ENCODE results near the gene NPSR1.
A peak's percentile ranks its signal among the peaks of the same experiment; 100 is the strongest.

The NPSR1 gene

DNA sequence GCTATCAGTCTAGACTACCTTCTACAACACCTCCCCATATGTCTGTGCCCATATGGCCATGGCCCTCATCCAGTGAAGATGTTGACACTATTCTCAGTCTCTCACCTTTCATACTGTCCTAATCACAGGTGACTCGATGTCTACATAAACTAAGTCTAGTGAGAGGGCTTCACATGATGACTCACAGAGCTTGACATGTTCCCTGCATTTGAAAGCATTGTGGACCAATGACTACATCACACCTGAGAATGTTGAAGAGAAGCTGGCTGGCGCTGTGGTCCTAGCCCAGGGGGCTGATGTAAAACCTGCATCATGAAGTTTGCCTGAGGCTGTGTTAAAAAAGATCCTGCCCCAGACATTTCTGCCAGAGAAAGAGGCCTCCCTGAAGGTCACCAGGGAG lies 167.2 kb downstream of the NPSR1 start:
- H3K27me3 ChIP-seq (ENCODE audit: insufficient read depth, poor library complexity, severe bottlenecking): no peaks in the 10 kb centered on the region
- H3K4me1 ChIP-seq (ENCODE audit: insufficient read depth, poor library complexity, severe bottlenecking): no peaks in the 10 kb centered on the region
- H3K4me3 ChIP-seq (ENCODE audit: severe bottlenecking): no peak overlapping the region
- no peaks in the 10 kb centered on the region for H3K36me3 ChIP-seq (ENCODE audit: low read depth)
- DNase-seq (ENCODE audit: low spot score) (no peak), ATAC-seq (ENCODE audit: low read depth) (0 out of 3 replicates have a peak, but pooled peaks have one; percentile 14)
- H3K9me3 ChIP-seq (ENCODE audit: severe bottlenecking): no peaks in the 10 kb centered on the region
- no peak overlapping the region for H3K27ac ChIP-seq (ENCODE audit: poor library complexity, severe bottlenecking)
- TF ChIP-seq, protein P1, sequence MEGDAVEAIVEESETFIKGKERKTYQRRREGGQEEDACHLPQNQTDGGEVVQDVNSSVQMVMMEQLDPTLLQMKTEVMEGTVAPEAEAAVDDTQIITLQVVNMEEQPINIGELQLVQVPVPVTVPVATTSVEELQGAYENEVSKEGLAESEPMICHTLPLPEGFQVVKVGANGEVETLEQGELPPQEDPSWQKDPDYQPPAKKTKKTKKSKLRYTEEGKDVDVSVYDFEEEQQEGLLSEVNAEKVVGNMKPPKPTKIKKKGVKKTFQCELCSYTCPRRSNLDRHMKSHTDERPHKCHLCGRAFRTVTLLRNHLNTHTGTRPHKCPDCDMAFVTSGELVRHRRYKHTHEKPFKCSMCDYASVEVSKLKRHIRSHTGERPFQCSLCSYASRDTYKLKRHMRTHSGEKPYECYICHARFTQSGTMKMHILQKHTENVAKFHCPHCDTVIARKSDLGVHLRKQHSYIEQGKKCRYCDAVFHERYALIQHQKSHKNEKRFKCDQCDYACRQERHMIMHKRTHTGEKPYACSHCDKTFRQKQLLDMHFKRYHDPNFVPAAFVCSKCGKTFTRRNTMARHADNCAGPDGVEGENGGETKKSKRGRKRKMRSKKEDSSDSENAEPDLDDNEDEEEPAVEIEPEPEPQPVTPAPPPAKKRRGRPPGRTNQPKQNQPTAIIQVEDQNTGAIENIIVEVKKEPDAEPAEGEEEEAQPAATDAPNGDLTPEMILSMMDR (IDR thresholded peaks at IDR 0.05; ENCODE audit: poor library complexity, severe bottlenecking): no peak

DNA sequence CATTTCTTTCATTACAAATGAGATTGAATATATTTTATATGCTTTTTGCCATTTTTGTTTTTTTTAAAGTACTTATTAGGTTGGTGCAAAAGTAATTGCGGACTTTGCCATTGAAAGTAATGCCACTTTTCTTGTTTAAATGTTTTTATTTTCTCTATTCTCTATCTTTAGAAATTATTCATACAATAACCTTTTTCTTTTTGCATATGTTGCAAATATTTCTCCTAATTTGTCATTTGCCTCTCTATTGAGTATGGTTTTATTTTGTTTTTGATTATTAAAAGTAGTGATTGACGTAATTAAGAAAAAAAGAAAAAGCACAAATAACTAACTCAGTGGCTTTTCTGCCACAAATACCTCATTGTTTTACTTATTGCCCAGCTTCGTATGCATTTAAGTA lies 172.4 kb downstream of the NPSR1 start:
- H3K9me3 ChIP-seq (ENCODE audit: severe bottlenecking): no peaks in the 10 kb centered on the region
- no peak for DNase-seq (ENCODE audit: low spot score)
- H3K4me3 ChIP-seq (ENCODE audit: severe bottlenecking): no peak overlapping the region
- no peaks in the 10 kb centered on the region for H3K36me3 ChIP-seq (ENCODE audit: low read depth)
- no peak for ATAC-seq (ENCODE audit: low read depth)
- no peak overlapping the region for H3K27ac ChIP-seq (ENCODE audit: poor library complexity, severe bottlenecking)
- no peaks in the 10 kb centered on the region for H3K27me3 ChIP-seq (ENCODE audit: insufficient read depth, poor library complexity, severe bottlenecking)
- TF ChIP-seq, protein P1 (IDR thresholded peaks at IDR 0.05; ENCODE audit: poor library complexity, severe bottlenecking): no peak
- H3K4me1 ChIP-seq (ENCODE audit: insufficient read depth, poor library complexity, severe bottlenecking): no peaks in the 10 kb centered on the region

DNA sequence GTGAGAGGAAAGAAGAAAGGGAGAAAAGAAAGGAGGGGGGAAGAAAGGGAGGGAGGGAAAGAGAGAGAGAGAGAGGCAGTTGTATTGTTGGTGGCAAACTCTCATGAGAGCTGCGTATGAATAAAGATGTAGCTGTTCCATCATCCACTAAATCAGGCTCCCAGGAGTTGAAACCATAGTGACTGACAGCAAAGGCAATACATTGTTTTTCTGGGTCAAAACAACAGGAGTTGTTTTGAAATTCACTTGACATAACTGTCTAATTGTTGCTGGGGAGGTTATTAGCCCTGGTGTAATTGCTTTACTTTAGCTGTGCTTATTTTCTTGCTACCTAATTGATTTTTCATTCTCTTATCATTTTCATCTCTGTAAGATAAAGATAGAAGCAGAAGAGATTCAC lies 173.4 kb downstream of the NPSR1 start:
- TF ChIP-seq, protein P1 (IDR thresholded peaks at IDR 0.05; ENCODE audit: poor library complexity, severe bottlenecking): no peak
- H3K27me3 ChIP-seq (ENCODE audit: insufficient read depth, poor library complexity, severe bottlenecking): no peaks in the 10 kb centered on the region
- no peaks in the 10 kb centered on the region for H3K36me3 ChIP-seq (ENCODE audit: low read depth)
- ATAC-seq (ENCODE audit: low read depth): no peak
- no peak for DNase-seq (ENCODE audit: low spot score)
- H3K27ac ChIP-seq (ENCODE audit: poor library complexity, severe bottlenecking): no peak overlapping the region
- no peaks in the 10 kb centered on the region for H3K9me3 ChIP-seq (ENCODE audit: severe bottlenecking)
- H3K4me3 ChIP-seq (ENCODE audit: severe bottlenecking): no peak overlapping the region
- H3K4me1 ChIP-seq (ENCODE audit: insufficient read depth, poor library complexity, severe bottlenecking): no peaks in the 10 kb centered on the region

DNA sequence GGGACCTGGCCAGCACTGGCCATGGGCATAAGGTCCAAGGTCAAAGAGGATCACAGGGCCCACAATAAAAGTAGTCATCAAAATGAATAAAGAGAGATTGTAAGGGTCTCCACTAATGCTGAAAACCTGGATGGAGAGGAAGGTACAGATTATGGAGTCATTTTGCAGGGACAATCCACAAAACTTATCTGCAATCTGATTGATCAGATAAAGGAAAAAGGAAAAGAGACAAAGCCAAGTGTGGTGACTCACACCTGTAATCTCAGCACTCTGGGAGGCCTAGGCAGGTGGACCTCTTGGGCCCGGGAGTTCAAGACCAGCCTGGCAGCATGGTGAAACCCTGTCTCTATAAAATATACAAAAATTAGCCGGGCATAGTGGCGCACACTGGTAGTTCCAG lies 174.0 kb downstream of the NPSR1 start:
- H3K4me1 ChIP-seq (ENCODE audit: insufficient read depth, poor library complexity, severe bottlenecking): no peaks in the 10 kb centered on the region
- DNase-seq (ENCODE audit: low spot score) (no peak), ATAC-seq (ENCODE audit: low read depth) (no peak)
- H3K27ac ChIP-seq (ENCODE audit: poor library complexity, severe bottlenecking): no peak overlapping the region
- no peaks in the 10 kb centered on the region for H3K27me3 ChIP-seq (ENCODE audit: insufficient read depth, poor library complexity, severe bottlenecking)
- TF ChIP-seq, protein P1 (IDR thresholded peaks at IDR 0.05; ENCODE audit: poor library complexity, severe bottlenecking): no peak
- H3K9me3 ChIP-seq (ENCODE audit: severe bottlenecking): no peaks in the 10 kb centered on the region
- H3K4me3 ChIP-seq (ENCODE audit: severe bottlenecking): no peak overlapping the region
- no peaks in the 10 kb centered on the region for H3K36me3 ChIP-seq (ENCODE audit: low read depth)

DNA sequence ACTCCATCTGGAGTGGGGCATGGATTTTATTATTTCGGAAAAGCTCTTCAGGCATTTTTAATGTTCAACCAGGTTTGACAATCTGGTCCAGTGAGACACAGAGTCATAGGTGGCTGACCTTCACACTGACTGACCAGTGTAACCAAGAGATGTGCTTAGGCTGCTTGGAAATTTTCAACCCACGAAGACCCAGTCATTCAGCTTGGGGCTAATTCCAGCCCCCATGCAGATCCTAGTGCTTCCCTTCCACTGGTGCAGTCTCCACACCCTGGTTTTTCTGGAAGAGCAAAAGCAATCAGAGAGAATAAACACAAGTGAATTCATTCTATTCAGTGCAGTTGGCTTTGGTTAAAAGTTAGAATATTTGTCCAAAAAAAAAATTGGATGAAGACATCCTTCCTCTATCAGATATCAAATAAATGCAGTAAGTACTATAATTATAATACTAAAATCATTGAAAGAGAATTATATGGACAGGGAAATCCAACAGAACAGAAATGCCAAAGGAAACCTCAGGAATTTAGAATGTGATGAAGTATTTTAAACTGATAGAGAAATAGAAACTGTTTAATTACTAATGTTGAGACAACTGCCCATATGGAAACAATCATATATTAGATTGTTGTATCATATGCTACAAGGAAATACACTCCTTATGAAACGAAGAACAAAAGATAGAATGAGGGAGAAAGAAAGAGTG lies 178.0 kb downstream of the NPSR1 start:
- Histone ChIP-seq H3K9me3 (ENCODE audit: severe bottlenecking) (peaks cover 3% of the 10 kb centered on the region), H3K4me3 (ENCODE audit: severe bottlenecking) (no peak overlapping the region), H3K36me3 (ENCODE audit: low read depth) (no peaks in the 10 kb centered on the region), H3K27ac (ENCODE audit: poor library complexity, severe bottlenecking) (no peak overlapping the region), H3K27me3 (ENCODE audit: insufficient read depth, poor library complexity, severe bottlenecking) (no peaks in the 10 kb centered on the region), H3K4me1 (ENCODE audit: insufficient read depth, poor library complexity, severe bottlenecking) (no peaks in the 10 kb centered on the region)
- ATAC-seq (ENCODE audit: low read depth) (no peak), DNase-seq (ENCODE audit: low spot score) (no peak)
- TF ChIP-seq, protein P1 (IDR thresholded peaks at IDR 0.05; ENCODE audit: poor library complexity, severe bottlenecking): no peak
